ENCODE data around the gene PIP4K2A.
"Not testable (repeated sequence)": the region's sequence is repeated elsewhere in the genome, so short reads cannot be mapped to it uniquely, and the experiment has no call there.

Gene PIP4K2A

GRCh38 chr10:22693860-22694259, 20.5 kb downstream of the PIP4K2A start:
- DNase-seq (ENCODE audit: low spot score): no peak

GRCh38 chr10:22693371-22693784, 21.0 kb downstream of the PIP4K2A start:
- peak; percentile 24 for DNase-seq (ENCODE audit: low spot score)

GRCh38 chr10:22692119-22692518, 22.3 kb downstream of the PIP4K2A start:
- not testable (repeated sequence) for DNase-seq (ENCODE audit: low spot score)

- DNase-seq (ENCODE audit: low spot score): no peak
These were observed 23.6 kb downstream of the PIP4K2A start for GRCh38 chr10:22690614-22691431.

GRCh38 chr10:22690158-22690557, 24.2 kb downstream of the PIP4K2A start:
- DNase-seq (ENCODE audit: low spot score): no peak

- DNase-seq (ENCODE audit: low spot score): no peak
These were observed 28.0 kb downstream of the PIP4K2A start for GRCh38 chr10:22686347-22686746.

- DNase-seq (ENCODE audit: low spot score): no peak
These were observed 28.5 kb downstream of the PIP4K2A start for GRCh38 chr10:22685926-22686325.

GRCh38 chr10:22684699-22685098, 29.7 kb downstream of the PIP4K2A start:
- no peak for DNase-seq (ENCODE audit: low spot score)

GRCh38 chr10:22683140-22683389, 31.3 kb downstream of the PIP4K2A start:
- no peak for DNase-seq (ENCODE audit: low spot score)

- peak; percentile 69 for DNase-seq (ENCODE audit: low spot score)
These were observed 31.9 kb downstream of the PIP4K2A start for GRCh38 chr10:22682237-22683139.

GRCh38 chr10:22681783-22682183, 32.6 kb downstream of the PIP4K2A start:
- peak; percentile 69 for DNase-seq (ENCODE audit: low spot score)

GRCh38 chr10:22681301-22681700, 33.1 kb downstream of the PIP4K2A start:
- DNase-seq (ENCODE audit: low spot score): no peak

- peak; percentile 35 for DNase-seq (ENCODE audit: low spot score)
These were observed 34.8 kb downstream of the PIP4K2A start for GRCh38 chr10:22679608-22680007.

GRCh38 chr10:22677333-22677732, 37.0 kb downstream of the PIP4K2A start:
- no peak for DNase-seq (ENCODE audit: low spot score)

- DNase-seq (ENCODE audit: low spot score): no peak
These were observed 37.9 kb downstream of the PIP4K2A start for GRCh38 chr10:22676435-22676834.

- no peak for DNase-seq (ENCODE audit: low spot score)
These were observed 39.8 kb downstream of the PIP4K2A start for GRCh38 chr10:22674573-22674930.

- DNase-seq (ENCODE audit: low spot score): no peak
These were observed 40.4 kb downstream of the PIP4K2A start for GRCh38 chr10:22673785-22674572.

- DNase-seq (ENCODE audit: low spot score): no peak
These were observed 41.3 kb downstream of the PIP4K2A start for GRCh38 chr10:22673091-22673392.

GRCh38 chr10:22672319-22673090, 41.9 kb downstream of the PIP4K2A start:
- DNase-seq (ENCODE audit: low spot score): no peak

- no peak for DNase-seq (ENCODE audit: low spot score)
These were observed 43.6 kb downstream of the PIP4K2A start for GRCh38 chr10:22670788-22671187.

GRCh38 chr10:22669163-22669711, 45.1 kb downstream of the PIP4K2A start:
- no peak for DNase-seq (ENCODE audit: low spot score)

GRCh38 chr10:22667093-22667480, 47.3 kb downstream of the PIP4K2A start:
- DNase-seq (ENCODE audit: low spot score): no peak
